Daoy (cell line): Measurements from ENCODE around the gene FHL5. TPM values are rescaled to one million over a fixed set of nuclear protein-coding genes. Genes with fewer than 3 reads are reported as not detected.
"Not testable (repeated sequence)": the region's sequence is repeated elsewhere in the genome, so short reads cannot be mapped to it uniquely, and the experiment has no call there.

Experiments used
- DNase-seq: peaks from one replicate; pipeline ENCODE4 v3.0.0-alpha.2; 2015; ENCODE audit warnings: low read depth
- total RNA-seq: library from RNA; depleted of rRNA; stranded (reverse); fragments of >200 nt; shearing (Covaris generic); gene quantifications from 2 replicates; pipeline ENCODE4 v1.2.3, GENCODE V29; 2014; rRNA removed

FHL5 gene, protein sequence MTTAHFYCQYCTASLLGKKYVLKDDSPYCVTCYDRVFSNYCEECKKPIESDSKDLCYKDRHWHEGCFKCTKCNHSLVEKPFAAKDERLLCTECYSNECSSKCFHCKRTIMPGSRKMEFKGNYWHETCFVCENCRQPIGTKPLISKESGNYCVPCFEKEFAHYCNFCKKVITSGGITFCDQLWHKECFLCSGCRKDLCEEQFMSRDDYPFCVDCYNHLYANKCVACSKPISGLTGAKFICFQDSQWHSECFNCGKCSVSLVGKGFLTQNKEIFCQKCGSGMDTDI
- not detected in 2 replicates for total RNA-seq

DNA sequence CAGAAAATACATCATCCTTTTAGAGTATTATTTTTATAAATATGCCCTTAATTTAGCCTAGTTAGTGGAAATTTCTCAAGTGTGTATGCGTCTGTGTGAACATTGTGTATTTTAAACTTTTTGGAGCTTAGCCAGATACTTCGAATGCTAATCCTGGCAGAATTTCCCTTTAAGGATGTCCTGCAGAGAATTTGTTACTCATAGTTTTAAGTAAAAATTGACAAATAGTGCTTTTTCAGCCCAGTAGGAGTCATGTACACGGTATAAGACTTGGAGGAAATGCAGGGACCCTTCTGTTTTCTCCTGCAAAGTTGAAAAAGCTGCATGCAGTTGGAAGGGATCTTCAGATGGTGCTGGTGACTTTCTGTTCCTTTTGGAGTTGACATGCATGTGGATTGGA is at the start of gene FHL5:
Gene FHL5 (plus strand): TSS at position 243 of the 400 bp plus-strand sequence. CDS start 40,486 bp downstream, outside the sequence.
- no peak for DNase-seq

- DNase-seq, result peak; percentile 69
These were observed 42.5 kb upstream of the FHL5 start for GRCh38 chr6:96520171-96521115.

- DNase-seq, result no peak
These were observed 41.7 kb upstream of the FHL5 start for GRCh38 chr6:96521306-96521643.

GRCh38 chr6:96521644-96522464 is 41.1 kb upstream of the FHL5 start, which contains the start of gene UFL1:
UFL1 (plus strand) TSS chr6:96521806; CDS start chr6:96521874, 68 bp downstream.
- peak; percentile 97 for DNase-seq

DNA sequence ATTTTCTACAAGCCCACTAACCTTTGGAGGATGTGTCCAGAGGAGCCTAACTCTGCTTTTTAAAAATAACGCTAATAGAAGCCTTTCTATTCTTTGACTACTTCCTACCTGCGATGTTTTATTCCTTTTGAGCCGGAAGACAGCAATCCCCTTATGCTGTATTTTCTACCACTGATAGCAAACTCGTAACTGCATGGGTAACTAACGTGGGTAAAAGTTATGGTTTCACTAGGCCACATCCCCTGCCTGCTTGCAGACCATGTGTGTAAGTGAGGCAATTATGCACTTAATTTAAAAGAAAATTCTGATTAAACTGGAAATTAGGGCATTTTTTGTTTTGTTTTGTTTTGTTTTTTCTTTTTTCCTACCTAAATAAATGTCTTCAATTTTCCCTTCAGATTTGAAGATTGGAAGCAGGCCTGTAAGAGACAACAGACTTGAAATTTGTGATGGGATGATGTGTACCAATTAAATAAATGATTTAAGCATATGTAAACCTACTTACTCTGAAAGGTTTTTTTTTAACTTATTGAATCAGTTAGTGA is 40.4 kb upstream of the FHL5 start:
- peak; percentile 5 for DNase-seq

DNA sequence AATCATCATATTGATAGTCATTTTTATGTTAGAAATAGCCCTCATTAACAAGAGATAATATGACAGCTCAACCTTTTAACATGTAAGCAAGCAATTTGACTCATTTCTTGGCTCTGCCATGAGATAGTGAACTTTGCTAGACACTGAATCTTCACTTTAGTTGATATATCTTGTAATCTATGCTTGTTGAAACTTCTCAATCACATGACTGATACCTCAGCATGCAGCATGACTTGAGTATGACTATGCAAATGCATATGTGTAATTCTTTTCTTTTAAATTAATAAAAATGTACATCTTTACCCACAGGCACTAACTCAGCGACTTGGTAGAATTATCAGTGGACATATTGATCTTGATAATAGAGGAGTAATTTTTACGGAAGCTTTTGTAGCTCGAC is 34.7 kb upstream of the FHL5 start:
- no peak for DNase-seq

- no peak for DNase-seq
These were observed 30.5 kb upstream of the FHL5 start for GRCh38 chr6:96532399-96532798.

GRCh38 chr6:96537726-96538125 is 25.2 kb upstream of the FHL5 start:
- no peak for DNase-seq

- DNase-seq, result no peak
These were observed 20.2 kb upstream of the FHL5 start for GRCh38 chr6:96542702-96543101.

DNA sequence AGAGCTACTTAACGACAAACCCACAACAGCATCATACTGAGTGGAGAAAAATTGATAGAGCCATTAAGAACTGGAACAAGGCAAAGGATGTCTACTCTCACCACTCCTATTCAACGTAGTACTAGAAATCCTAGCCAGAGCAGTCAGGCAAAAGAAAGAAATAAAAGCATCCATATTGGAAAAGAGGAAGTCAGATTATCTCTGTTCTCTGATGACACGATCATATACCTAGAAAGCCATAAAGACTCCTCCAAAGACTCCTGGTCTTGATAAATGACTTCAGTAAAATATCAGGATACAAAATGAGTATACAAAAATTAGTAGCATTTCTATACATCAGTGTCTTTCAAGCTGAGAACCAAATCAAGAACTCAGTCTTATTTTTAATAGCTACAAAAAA is 17.0 kb upstream of the FHL5 start:
- no peak for DNase-seq

- DNase-seq, result no peak
These were observed 15.3 kb upstream of the FHL5 start for GRCh38 chr6:96547654-96548053.

DNA sequence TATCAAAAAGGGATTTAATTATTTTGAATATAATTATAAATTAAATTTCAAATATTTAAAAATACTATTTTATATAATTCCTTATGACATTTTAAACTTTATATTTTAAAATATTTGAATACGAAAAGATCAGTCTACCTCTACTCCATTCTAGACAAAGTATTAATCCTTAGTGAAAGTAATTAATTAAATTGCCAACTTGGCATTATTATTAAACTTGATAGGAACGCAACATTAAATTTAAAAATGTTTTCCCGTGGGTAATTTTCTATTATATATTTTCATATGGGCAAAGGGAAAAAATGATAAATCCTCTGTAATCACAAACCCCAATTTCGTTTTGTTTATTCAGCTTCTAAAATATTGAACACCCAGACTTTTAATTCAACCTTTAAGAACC is 8.4 kb upstream of the FHL5 start:
- no peak for DNase-seq

GRCh38 chr6:96559740-96560139 is 3.2 kb upstream of the FHL5 start:
- DNase-seq, result not testable (repeated sequence)

GRCh38 chr6:96563853-96564252 is 925 bp downstream of the FHL5 start:
- no peak for DNase-seq

DNA sequence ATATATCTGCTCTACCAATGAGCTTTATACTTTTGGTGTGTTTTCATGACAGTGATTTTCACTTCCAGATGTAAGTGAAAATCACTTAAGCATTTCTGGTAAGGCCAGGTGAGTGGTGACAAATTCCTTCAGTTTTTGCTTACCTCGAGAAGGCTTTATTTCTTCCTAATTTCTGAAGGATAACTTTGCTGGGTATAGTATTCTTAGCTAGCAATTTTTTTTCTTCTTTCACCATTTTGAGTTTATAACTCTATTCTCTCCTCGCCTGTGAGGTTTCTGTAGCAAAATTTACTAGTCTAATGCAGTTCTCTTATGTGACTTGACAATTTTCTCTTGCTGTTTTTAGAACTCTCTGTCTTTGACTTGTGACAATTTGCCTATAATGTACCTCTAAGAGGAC is 7.1 kb downstream of the FHL5 start:
- no peak for DNase-seq

DNA sequence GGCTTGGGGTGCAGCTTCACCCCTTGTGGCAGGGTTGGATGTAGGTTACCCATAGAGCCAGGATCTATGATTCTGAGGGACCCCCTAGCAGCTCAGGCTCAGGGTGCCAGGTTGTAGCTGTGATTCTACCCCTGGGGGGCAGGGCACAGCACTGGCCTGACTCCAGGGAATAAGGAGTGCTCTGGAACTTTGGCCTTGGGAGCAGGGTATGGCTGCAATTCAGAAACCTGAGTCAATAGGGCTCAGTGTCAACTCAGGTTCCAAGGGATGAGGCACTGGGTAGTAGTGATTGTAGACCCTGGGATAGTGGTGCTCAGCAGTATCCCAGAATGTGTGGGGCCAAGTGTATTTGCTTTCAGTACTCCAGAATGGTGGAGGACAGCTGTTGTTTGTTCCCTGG is 8.6 kb downstream of the FHL5 start:
- no peak for DNase-seq

- no peak for DNase-seq
These were observed 12.4 kb downstream of the FHL5 start for GRCh38 chr6:96575359-96575758.

DNA sequence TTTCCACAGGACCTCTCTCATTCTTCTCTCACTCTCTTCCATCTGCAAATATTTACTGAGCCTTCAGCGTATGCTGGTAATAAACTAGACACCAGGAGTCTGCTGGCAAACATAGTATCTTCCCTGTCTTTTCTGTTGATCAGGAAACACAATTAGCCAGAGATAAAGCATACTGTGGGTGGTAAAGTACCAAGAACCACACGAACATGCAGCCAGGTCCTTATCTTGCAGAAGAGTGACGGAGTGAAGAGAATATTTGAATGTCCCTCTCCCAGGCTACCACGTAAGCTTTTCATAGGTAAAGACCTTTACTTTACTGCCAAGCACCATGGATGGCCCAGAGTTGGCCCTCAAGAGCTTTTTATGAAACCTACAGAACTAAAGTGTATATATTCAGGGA is 13.3 kb downstream of the FHL5 start:
- DNase-seq, result no peak

- DNase-seq, result no peak
These were observed 19.1 kb downstream of the FHL5 start for GRCh38 chr6:96582021-96582420.

DNA sequence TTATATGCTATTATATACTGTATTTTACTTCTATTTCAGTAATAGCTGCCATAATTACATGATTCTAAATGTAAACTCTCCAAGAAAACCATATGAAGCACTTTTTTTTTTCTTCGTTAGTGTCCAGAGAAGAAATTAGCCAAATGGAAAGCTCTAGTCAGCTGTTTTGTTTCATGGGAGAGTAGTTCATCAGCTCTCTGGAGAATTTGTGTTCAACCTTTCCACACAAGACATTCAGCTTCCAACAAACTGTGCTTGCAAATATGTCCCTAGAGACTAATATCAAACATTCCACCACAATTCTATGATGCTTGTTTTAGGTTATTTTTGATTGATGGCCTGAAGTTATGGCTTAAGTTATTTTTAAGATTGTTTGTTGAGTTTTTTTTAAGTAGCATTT is 19.5 kb downstream of the FHL5 start:
- DNase-seq, result no peak

GRCh38 chr6:96604420-96604819 is 41.5 kb downstream of the FHL5 start:
- no peak for DNase-seq

GRCh38 chr6:96608074-96608473 is 45.1 kb downstream of the FHL5 start:
- DNase-seq, result no peak
